Ishikawa (cell line): ENCODE data around the gene OR10V1.

Experiments used
- CEBPB ChIP-seq: IDR thresholded peaks from 2 replicates; pipeline ENCODE4 v1.6.1; 2012
- CREB1 ChIP-seq: IDR thresholded peaks from 2 replicates; pipeline ENCODE4 v1.6.1; 2012; ENCODE audit warnings: low read depth
- EGR1 ChIP-seq: IDR thresholded peaks from 2 replicates; pipeline ENCODE4 v1.6.1; 2012
- EP300 ChIP-seq: IDR thresholded peaks from 2 replicates; pipeline ENCODE4 v1.6.1; 2012; ENCODE audit warnings: borderline replicate concordance
- FOXM1 ChIP-seq: IDR thresholded peaks from 2 replicates; pipeline ENCODE4 v1.6.1; 2012; ENCODE audit warnings: low read depth, borderline replicate concordance
- NFIC ChIP-seq: IDR thresholded peaks from 2 replicates; pipeline ENCODE4 v1.6.1; 2012
- RAD21 ChIP-seq: IDR thresholded peaks from 2 replicates; pipeline ENCODE4 v1.6.1; 2012; ENCODE audit warnings: low read depth
- TAF1 ChIP-seq: IDR thresholded peaks from 2 replicates; pipeline ENCODE4 v1.6.1; 2012; ENCODE audit warnings: low read depth, mild to moderate bottlenecking
- TCF12 ChIP-seq: IDR thresholded peaks from 2 replicates; pipeline ENCODE4 v1.6.1; 2012; ENCODE audit warnings: low read depth
- TEAD4 ChIP-seq: IDR thresholded peaks from 2 replicates; pipeline ENCODE4 v1.6.1; 2012
- USF1 ChIP-seq: IDR thresholded peaks from 2 replicates; pipeline ENCODE4 v1.6.1; 2012
- YY1 ChIP-seq: IDR thresholded peaks from 2 replicates; pipeline ENCODE4 v1.6.1; 2012; ENCODE audit warnings: low read depth
- ZBTB7A ChIP-seq: IDR thresholded peaks from 2 replicates; pipeline ENCODE4 v1.6.1; 2012; ENCODE audit warnings: low read depth
- TF ChIP-seq, protein P1 (sequence below): IDR thresholded peaks from 2 replicates; pipeline ENCODE4 v1.6.1; 2012
- TF ChIP-seq, protein P2 (sequence below): IDR thresholded peaks from 2 replicates; pipeline ENCODE4 v1.6.1; 2012; ENCODE audit warnings: low read depth, mild to moderate bottlenecking

OR10V1 gene

GRCh38 chr11:59756558-59756840 is 42.9 kb upstream of the OR10V1 start:
- no peak for TF ChIP-seq EP300
- TF ChIP-seq RAD21: no peak

- TF ChIP-seq CREB1 (no peak), YY1 (no peak), ZBTB7A (no peak; the same call in 1 of the 2 replicates), EP300 (no peak), TAF1 (no peak), RAD21 (no peak), FOXM1 (no peak), USF1 (peak; percentile 90), EGR1 (no peak), CEBPB (no peak), TCF12 (no peak), NFIC (peak; percentile 9), TEAD4 (no peak)
- TF ChIP-seq, protein P1, sequence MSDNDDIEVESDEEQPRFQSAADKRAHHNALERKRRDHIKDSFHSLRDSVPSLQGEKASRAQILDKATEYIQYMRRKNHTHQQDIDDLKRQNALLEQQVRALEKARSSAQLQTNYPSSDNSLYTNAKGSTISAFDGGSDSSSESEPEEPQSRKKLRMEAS: 0 out of 2 replicates have a peak, but pooled peaks have one; percentile 12
- TF ChIP-seq, protein P2, sequence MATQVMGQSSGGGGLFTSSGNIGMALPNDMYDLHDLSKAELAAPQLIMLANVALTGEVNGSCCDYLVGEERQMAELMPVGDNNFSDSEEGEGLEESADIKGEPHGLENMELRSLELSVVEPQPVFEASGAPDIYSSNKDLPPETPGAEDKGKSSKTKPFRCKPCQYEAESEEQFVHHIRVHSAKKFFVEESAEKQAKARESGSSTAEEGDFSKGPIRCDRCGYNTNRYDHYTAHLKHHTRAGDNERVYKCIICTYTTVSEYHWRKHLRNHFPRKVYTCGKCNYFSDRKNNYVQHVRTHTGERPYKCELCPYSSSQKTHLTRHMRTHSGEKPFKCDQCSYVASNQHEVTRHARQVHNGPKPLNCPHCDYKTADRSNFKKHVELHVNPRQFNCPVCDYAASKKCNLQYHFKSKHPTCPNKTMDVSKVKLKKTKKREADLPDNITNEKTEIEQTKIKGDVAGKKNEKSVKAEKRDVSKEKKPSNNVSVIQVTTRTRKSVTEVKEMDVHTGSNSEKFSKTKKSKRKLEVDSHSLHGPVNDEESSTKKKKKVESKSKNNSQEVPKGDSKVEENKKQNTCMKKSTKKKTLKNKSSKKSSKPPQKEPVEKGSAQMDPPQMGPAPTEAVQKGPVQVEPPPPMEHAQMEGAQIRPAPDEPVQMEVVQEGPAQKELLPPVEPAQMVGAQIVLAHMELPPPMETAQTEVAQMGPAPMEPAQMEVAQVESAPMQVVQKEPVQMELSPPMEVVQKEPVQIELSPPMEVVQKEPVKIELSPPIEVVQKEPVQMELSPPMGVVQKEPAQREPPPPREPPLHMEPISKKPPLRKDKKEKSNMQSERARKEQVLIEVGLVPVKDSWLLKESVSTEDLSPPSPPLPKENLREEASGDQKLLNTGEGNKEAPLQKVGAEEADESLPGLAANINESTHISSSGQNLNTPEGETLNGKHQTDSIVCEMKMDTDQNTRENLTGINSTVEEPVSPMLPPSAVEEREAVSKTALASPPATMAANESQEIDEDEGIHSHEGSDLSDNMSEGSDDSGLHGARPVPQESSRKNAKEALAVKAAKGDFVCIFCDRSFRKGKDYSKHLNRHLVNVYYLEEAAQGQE: peak; percentile 32; the same call in 1 of the 2 replicates
Observed at GRCh38 chr11:59755701-59756557, 42.3 kb upstream of the OR10V1 start.

- TF ChIP-seq YY1 (0 out of 2 replicates have a peak, but pooled peaks have one; percentile 10), EP300 (no peak), TEAD4 (0 out of 2 replicates have a peak, but pooled peaks have one; percentile 4), TAF1 (no peak; the same call in none of the 2 replicates), NFIC (no peak; the same call in 1 of the 2 replicates)
- TF ChIP-seq, protein P1: peak; percentile 49; the same call in 1 of the 2 replicates
Observed at GRCh38 chr11:59754859-59755700, 41.4 kb upstream of the OR10V1 start, which contains the start of gene STX3. Gene STX3, plus strand, starts transcription at chr11:59755376. Its CDS starts 230 bp downstream, at chr11:59755606.

GRCh38 chr11:59754494-59754858 is 40.8 kb upstream of the OR10V1 start:
- TF ChIP-seq EGR1 (no peak), TAF1 (no peak), EP300 (no peak), CEBPB (no peak), FOXM1 (no peak), YY1 (no peak), TCF12 (no peak), NFIC (no peak), TEAD4 (no peak), RAD21 (no peak), USF1 (no peak)
- TF ChIP-seq, protein P2: no peak
- TF ChIP-seq, protein P1: no peak
